H1 (cell line): Measurements from ENCODE around the gene PRG2.

Source experiments
- ATF2 ChIP-seq: IDR thresholded peaks from 2 replicates; pipeline ENCODE4 v1.6.1; 2012; ENCODE audit warnings: low read length, inconsistent platforms
- CTCF ChIP-seq, 3 experiments: IDR thresholded peaks; 1 replicate in 2 of 3; 2 replicates in 1 of 3; pipeline versions ENCODE4 v1.5.1 to v1.6.1; 2011; ENCODE audit warnings: low read length in 3 of 3, mild to moderate bottlenecking in 3 of 3, inconsistent platforms in 2 of 3, low read depth in 1 of 3, moderate library complexity in 1 of 3; ENCODE audit not compliant: insufficient read depth in 1 of 3; ENCODE audit errors: control extremely low read depth in 1 of 3
- EP300 ChIP-seq, 2 experiments: IDR thresholded peaks; 1 replicate in 1 of 2; 2 replicates in 1 of 2; pipeline ENCODE4 v1.6.1; 2011 to 2012; ENCODE audit warnings: low read depth in 2 of 2, low read length in 2 of 2, mild to moderate bottlenecking in 2 of 2, borderline replicate concordance in 1 of 2, inconsistent platforms in 1 of 2, moderate library complexity in 1 of 2
- EZH2 ChIP-seq: fragments of 200-600 bp; sonication (generic); IDR thresholded peaks from 2 replicates; pipeline ENCODE4 v1.7.1; 2012; ENCODE audit warnings: low read depth, mild to moderate bottlenecking, moderate library complexity, low read length, inconsistent platforms; ENCODE audit not compliant: severe bottlenecking
- FOSL1 ChIP-seq: IDR thresholded peaks from 2 replicates; pipeline ENCODE4 v1.6.1; 2011; ENCODE audit warnings: mild to moderate bottlenecking, low read depth, low read length, moderate library complexity; ENCODE audit not compliant: insufficient read depth
- JUN ChIP-seq: IDR thresholded peaks from 2 replicates; pipeline ENCODE4 v1.6.1; 2011; ENCODE audit warnings: low read depth, mild to moderate bottlenecking, improper control_type of control experiment, low read length
- JUND ChIP-seq: IDR thresholded peaks from 2 replicates; pipeline ENCODE4 v1.6.1; 2011; ENCODE audit warnings: mild to moderate bottlenecking, improper control_type of control experiment, low read length
- POLR2A ChIP-seq, 2 experiments: IDR thresholded peaks; 1 replicate in 1 of 2; 2 replicates in 1 of 2; pipeline ENCODE4 v1.6.1; 2011; ENCODE audit warnings: low read depth in 2 of 2, low read length in 2 of 2, mild to moderate bottlenecking in 2 of 2; ENCODE audit errors: control extremely low read depth in 1 of 2
- POLR2AphosphoS5 ChIP-seq: IDR thresholded peaks from 2 replicates; pipeline ENCODE4 v1.6.1; 2011; ENCODE audit warnings: low read depth, low read length
- RAD21 ChIP-seq, 2 experiments: IDR thresholded peaks in 1 of 2; conservative IDR thresholded peaks in 1 of 2; 2 replicates each; pipeline ENCODE4 v1.6.1; 2011; ENCODE audit warnings: low read depth in 2 of 2, low read length in 2 of 2, improper control_type of control experiment in 1 of 2, inconsistent platforms in 1 of 2, mild to moderate bottlenecking in 1 of 2, moderate library complexity in 1 of 2
- SIX5 ChIP-seq: IDR thresholded peaks from 2 replicates; pipeline ENCODE4 v1.6.1; 2011; ENCODE audit warnings: mild to moderate bottlenecking, low read depth, low read length
- SP1 ChIP-seq: IDR thresholded peaks from 2 replicates; pipeline ENCODE4 v1.6.1; 2011; ENCODE audit warnings: low read depth, low read length

GRCh38 chr11:57376095-57377090 is 14.1 kb downstream of the PRG2 start:
- no peak for TF ChIP-seq FOSL1
- no peak for TF ChIP-seq EZH2
- no peak for TF ChIP-seq RAD21 (IDR thresholded peaks at IDR 0.05 in 1 of 2, conservative IDR thresholded peaks at IDR 0.05 in 1 of 2; ENCODE audit: low read depth in 2 of 2, low read length in 2 of 2)
- TF ChIP-seq ATF2 = no peak
- no peak for TF ChIP-seq JUND
- TF ChIP-seq CTCF (IDR thresholded peaks at IDR 0.05; ENCODE audit: control extremely low read depth in 1 of 3, insufficient read depth in 1 of 3, low read depth in 1 of 3, low read length in 3 of 3) = no peak
- no peak for TF ChIP-seq SP1
- TF ChIP-seq POLR2A (IDR thresholded peaks at IDR 0.05; ENCODE audit: control extremely low read depth in 1 of 2, low read depth in 2 of 2, low read length in 2 of 2) = no peak
- no peak for TF ChIP-seq EP300 (IDR thresholded peaks at IDR 0.05; ENCODE audit: borderline replicate concordance in 1 of 2, low read depth in 2 of 2, low read length in 2 of 2)
- TF ChIP-seq SIX5 = no peak
- TF ChIP-seq JUN = no peak
- no peak for TF ChIP-seq POLR2AphosphoS5
